ENCODE measurements around the gene HDAC4. TPM values are rescaled to one million over a fixed set of nuclear protein-coding genes. Genes with fewer than 3 reads are reported as not detected.

The HDAC4 gene
- total and polyA plus RNA-seq, 2 donors (not counting 1 experiment from before 2014, with no cell fraction given): 13.5 to 46.0 TPM

DNA sequence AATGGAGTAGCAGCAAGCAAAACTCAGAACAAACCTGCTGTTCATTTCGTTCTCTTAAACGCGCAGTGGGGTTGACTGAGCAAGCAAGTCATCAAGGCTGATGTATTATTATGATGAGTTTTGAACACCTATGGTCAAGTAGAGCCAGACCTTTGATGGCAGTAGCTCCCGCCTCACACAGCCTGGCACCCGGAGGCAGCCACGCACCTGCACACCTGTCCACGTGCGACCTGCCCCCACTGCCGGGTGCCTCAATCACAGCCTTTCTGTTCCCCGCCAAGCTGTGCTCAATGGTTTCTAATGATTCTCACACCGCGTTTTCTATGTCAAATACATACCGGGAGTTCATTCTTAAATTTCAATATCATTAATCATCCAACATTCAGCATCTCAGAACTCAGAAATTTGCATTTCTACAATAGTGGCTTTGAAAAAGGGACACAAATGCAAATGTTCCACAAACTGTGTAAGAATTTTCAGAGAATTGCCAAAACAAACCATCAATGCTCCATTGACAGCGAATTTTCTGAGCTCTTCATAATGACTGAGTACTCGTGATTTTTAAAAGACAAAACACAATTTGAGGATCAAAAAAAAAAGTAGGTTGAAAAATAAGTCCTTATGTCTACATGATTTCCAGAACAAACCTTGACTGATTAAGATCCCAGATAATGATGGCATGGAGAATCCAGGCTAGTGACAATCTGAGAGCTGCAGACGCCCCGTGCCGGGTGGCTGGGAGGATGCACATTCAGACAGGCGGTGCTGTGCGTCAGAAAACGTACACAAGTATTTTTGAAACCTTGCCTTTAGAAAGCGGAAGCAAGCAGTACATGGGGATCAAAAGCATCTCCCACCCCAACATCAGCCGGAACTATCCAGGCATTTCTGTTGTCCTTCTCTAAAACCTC is 56.6 kb downstream of the HDAC4 start:
- no peak for ATAC-seq (ENCODE audit: low read depth)
- H3K9me3 ChIP-seq (ENCODE audit: control extremely low read depth in 1 of 3, control insufficient read depth in 2 of 3, insufficient read depth in 1 of 3, low read length in 2 of 3): peaks cover 0 to 8% (median 0%) of the 10 kb centered on the region in 3 donors
- Mint-ChIP-seq H3K27ac (no peak overlapping the region), H3K4me3 (no peak overlapping the region), H3K27me3 (no peaks in the 10 kb centered on the region), H3K9me3 (ENCODE audit: insufficient read depth) (no peaks in the 10 kb centered on the region), H3K4me1 (peaks cover 18% of the 10 kb centered on the region)
- TF ChIP-seq EZH2 (IDR thresholded peaks at IDR 0.05; ENCODE audit: borderline replicate concordance, insufficient read depth, low read depth, low read length, poor library complexity, severe bottlenecking): no peak
- TF ChIP-seq, protein P1, sequence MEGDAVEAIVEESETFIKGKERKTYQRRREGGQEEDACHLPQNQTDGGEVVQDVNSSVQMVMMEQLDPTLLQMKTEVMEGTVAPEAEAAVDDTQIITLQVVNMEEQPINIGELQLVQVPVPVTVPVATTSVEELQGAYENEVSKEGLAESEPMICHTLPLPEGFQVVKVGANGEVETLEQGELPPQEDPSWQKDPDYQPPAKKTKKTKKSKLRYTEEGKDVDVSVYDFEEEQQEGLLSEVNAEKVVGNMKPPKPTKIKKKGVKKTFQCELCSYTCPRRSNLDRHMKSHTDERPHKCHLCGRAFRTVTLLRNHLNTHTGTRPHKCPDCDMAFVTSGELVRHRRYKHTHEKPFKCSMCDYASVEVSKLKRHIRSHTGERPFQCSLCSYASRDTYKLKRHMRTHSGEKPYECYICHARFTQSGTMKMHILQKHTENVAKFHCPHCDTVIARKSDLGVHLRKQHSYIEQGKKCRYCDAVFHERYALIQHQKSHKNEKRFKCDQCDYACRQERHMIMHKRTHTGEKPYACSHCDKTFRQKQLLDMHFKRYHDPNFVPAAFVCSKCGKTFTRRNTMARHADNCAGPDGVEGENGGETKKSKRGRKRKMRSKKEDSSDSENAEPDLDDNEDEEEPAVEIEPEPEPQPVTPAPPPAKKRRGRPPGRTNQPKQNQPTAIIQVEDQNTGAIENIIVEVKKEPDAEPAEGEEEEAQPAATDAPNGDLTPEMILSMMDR (IDR thresholded peaks at IDR 0.05): no peak
- H3K4me3 ChIP-seq (ENCODE audit: control extremely low read depth in 1 of 5, extremely low read depth in 1 of 5, insufficient read depth in 1 of 5, low read depth in 2 of 5, low read length in 4 of 5): no peak overlapping the region
- H3K27ac ChIP-seq (ENCODE audit: low read length in 2 of 2): no peak overlapping the region
- no peak overlapping the region for H3K9ac ChIP-seq (ENCODE audit: low read length)
- H2AFZ ChIP-seq (ENCODE audit: insufficient read depth, low read depth, low read length, poor library complexity, severe bottlenecking): no peak overlapping the region
- no peak for DNase-seq
- no peak overlapping the region for H3K4me2 ChIP-seq (replicated peaks; ENCODE audit: low read depth, low read length, poor library complexity, severe bottlenecking)
- H3K36me3 ChIP-seq (replicated peaks in 1 of 2; ENCODE audit: control extremely low read depth in 1 of 2, control insufficient read depth in 1 of 2, extremely low read depth in 1 of 2, insufficient read depth in 2 of 2, low read length in 1 of 2): no peaks in the 10 kb centered on the region
- intact Hi-C loops (cut with micrococcal nuclease): no loop called here
- ChIA-PET POLR2A (no interaction called here), CTCF (interaction anchor here (0.6 kb wide), 1 partner anchor 9 kb away, joined by 4 read pairs; no protein-coding TSS in a partner anchor)
- peaks cover 36% of the 10 kb centered on the region for H3K79me2 ChIP-seq (ENCODE audit: control insufficient read depth, insufficient read depth, low read length)
- 96% methylated on average over 20 of the region's 23 CpGs for WGBS (ENCODE audit: insufficient coverage)
- peaks cover 11% of the 10 kb centered on the region for H4K20me1 ChIP-seq (ENCODE audit: control insufficient read depth, insufficient read depth, low read length, poor library complexity, severe bottlenecking)
- no peaks in the 10 kb centered on the region for H3K27me3 ChIP-seq (replicated peaks in 1 of 4; ENCODE audit: control extremely low read depth in 1 of 4, control insufficient read depth in 3 of 4, insufficient read depth in 4 of 4, low read length in 3 of 4)
- peaks cover 12 to 14% of the 10 kb centered on the region in 2 donors for H3K4me1 ChIP-seq (ENCODE audit: control insufficient read depth in 2 of 2, insufficient read depth in 2 of 2, low read length in 2 of 2)

DNA sequence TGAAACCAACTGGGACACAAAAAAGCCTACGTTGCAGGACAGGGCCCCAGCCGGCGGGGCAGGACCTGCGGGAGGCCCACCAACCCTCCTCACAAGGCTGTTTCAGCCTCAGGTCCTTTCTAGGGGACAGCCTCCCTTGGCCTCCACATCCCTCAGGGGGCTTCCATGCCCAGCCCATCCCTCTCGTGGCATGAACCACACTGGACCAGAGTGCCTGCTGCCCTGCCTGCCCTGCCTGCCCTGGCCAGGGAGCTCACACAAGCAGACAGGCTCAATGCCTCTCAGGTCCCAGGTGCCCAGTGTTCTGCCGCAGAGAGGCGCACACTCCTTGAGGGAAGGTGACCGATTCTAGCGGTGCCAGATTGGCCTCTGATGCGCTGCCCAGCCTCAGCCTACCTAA is 57.4 kb downstream of the HDAC4 start:
- ATAC-seq (ENCODE audit: low read depth) (no peak), DNase-seq (no peak)
- no peak overlapping the region for H3K4me2 ChIP-seq (replicated peaks; ENCODE audit: low read depth, low read length, poor library complexity, severe bottlenecking)
- no peak overlapping the region for H3K4me3 ChIP-seq (ENCODE audit: control extremely low read depth in 1 of 5, extremely low read depth in 1 of 5, insufficient read depth in 1 of 5, low read depth in 2 of 5, low read length in 4 of 5)
- H3K27me3 ChIP-seq (replicated peaks in 1 of 4; ENCODE audit: control extremely low read depth in 1 of 4, control insufficient read depth in 3 of 4, insufficient read depth in 4 of 4, low read length in 3 of 4): no peaks in the 10 kb centered on the region
- peaks cover 31% of the 10 kb centered on the region for H3K79me2 ChIP-seq (ENCODE audit: control insufficient read depth, insufficient read depth, low read length)
- H3K4me1 Mint-ChIP-seq: peaks cover 20% of the 10 kb centered on the region
- WGBS (ENCODE audit: insufficient coverage): over 99% methylated on average over 10 of the region's 10 CpGs
- H3K9me3 ChIP-seq (ENCODE audit: control extremely low read depth in 1 of 3, control insufficient read depth in 2 of 3, insufficient read depth in 1 of 3, low read length in 2 of 3): peaks cover 0 to 8% (median 0%) of the 10 kb centered on the region in 3 donors
- no peaks in the 10 kb centered on the region for H3K27me3 Mint-ChIP-seq
- H2AFZ ChIP-seq (ENCODE audit: insufficient read depth, low read depth, low read length, poor library complexity, severe bottlenecking): no peak overlapping the region
- no peak overlapping the region for H3K27ac ChIP-seq (ENCODE audit: low read length in 2 of 2)
- peaks cover 16% of the 10 kb centered on the region for H4K20me1 ChIP-seq (ENCODE audit: control insufficient read depth, insufficient read depth, low read length, poor library complexity, severe bottlenecking)
- intact Hi-C loops (cut with micrococcal nuclease): no loop called here
- no peak for TF ChIP-seq EZH2 (IDR thresholded peaks at IDR 0.05; ENCODE audit: borderline replicate concordance, insufficient read depth, low read depth, low read length, poor library complexity, severe bottlenecking)
- TF ChIP-seq, protein P1 (IDR thresholded peaks at IDR 0.05): no peak
- H3K9ac ChIP-seq (ENCODE audit: low read length): no peak overlapping the region
- H3K27ac Mint-ChIP-seq: no peak overlapping the region
- POLR2A ChIA-PET: no interaction called here
- no peaks in the 10 kb centered on the region for H3K36me3 ChIP-seq (replicated peaks in 1 of 2; ENCODE audit: control extremely low read depth in 1 of 2, control insufficient read depth in 1 of 2, extremely low read depth in 1 of 2, insufficient read depth in 2 of 2, low read length in 1 of 2)
- CTCF ChIA-PET: no interaction called here
- H3K4me1 ChIP-seq (ENCODE audit: control insufficient read depth in 2 of 2, insufficient read depth in 2 of 2, low read length in 2 of 2): peaks cover 14 to 17% of the 10 kb centered on the region in 2 donors
- H3K4me3 Mint-ChIP-seq: no peak overlapping the region
- no peaks in the 10 kb centered on the region for H3K9me3 Mint-ChIP-seq (ENCODE audit: insufficient read depth)
